Endothelial cell of umbilical vein (primary cell): ENCODE measurements around the gene SIPA1. TPM values are rescaled to one million over a fixed set of nuclear protein-coding genes. Genes with fewer than 3 reads are reported as not detected.

ENCODE experiments used
- BruUV-seq: library from RNA; stranded (reverse); fragments of 400-500 nt; replicated peaks from 2 replicates; lab custom pipeline; 2021; lab: Mats Ljungman, UMichigan
- CTCF ChIA-PET: fragments of 300-600, 350-600 bp; sonication (Branson Sonifier 250); formaldehyde crosslinking; loops from one replicate; lab custom pipeline; 2021; ENCODE audit warnings: antibody characterized with exemption, inconsistent platforms; lab: Charles Lee
- POLR2A ChIA-PET: fragments of 300-600, 350-600 bp; sonication (Branson Sonifier 250); formaldehyde crosslinking; loops from one replicate; lab custom pipeline; 2021; ENCODE audit warnings: antibody characterized with exemption, inconsistent platforms; lab: Charles Lee
- DNase-seq: peaks from one replicate; pipeline ENCODE4 v3.0.0-alpha.2; 2011; ENCODE audit warnings: low read depth, low spot score
- FAIRE-seq: peaks from 2 replicates; lab custom pipeline; 2011; peaks lifted over from hg19 to GRCh38; lab: Jason Lieb, UNC
- H2AFZ ChIP-seq: 2 replicates; pipeline ENCODE4 v1.6.0; 2012; ENCODE audit warnings: low read depth, low read length, control low read depth, inconsistent platforms
- H3K27ac ChIP-seq: 2 replicates; pipeline ENCODE4 v1.5.1; 2011; ENCODE audit warnings: low read depth, mild to moderate bottlenecking, control low read depth, low read length, moderate library complexity; ENCODE audit not compliant: insufficient read depth
- H3K27me3 ChIP-seq, 2 experiments: 2 replicates each; pipeline versions ENCODE4 v1.6.0 to v1.6.1; 2011; ENCODE audit warnings: low read length in 2 of 2, mixed read lengths in 1 of 2; ENCODE audit not compliant: control insufficient read depth in 2 of 2, insufficient read depth in 2 of 2
- H3K36me3 ChIP-seq, 2 experiments: 2 replicates in 1 of 2; 3 replicates in 1 of 2; pipeline ENCODE4 v1.5.1; 2011; ENCODE audit warnings: low read length in 2 of 2, mild to moderate bottlenecking in 1 of 2, moderate library complexity in 1 of 2; ENCODE audit not compliant: control insufficient read depth in 2 of 2, insufficient read depth in 2 of 2; ENCODE audit errors: extremely low read depth in 1 of 2
- H3K4me1 ChIP-seq: 3 replicates; pipeline ENCODE4 v1.5.1; 2011; ENCODE audit warnings: mild to moderate bottlenecking, low read length; ENCODE audit not compliant: control insufficient read depth, insufficient read depth; ENCODE audit errors: extremely low read depth
- H3K4me2 ChIP-seq: 2 replicates; pipeline ENCODE4 v1.6.1; 2011; ENCODE audit warnings: low read length, control low read depth, mixed read lengths; ENCODE audit not compliant: insufficient read depth
- H3K4me3 ChIP-seq, 3 experiments: fragments of 200-600 bp in 1 of 3; sonication (generic), shearing (Covaris generic) in 1 of 3; replicated peaks in 1 of 3; 2 replicates each; pipeline ENCODE4 v1.5.1; 2011 to 2016; ENCODE audit warnings: control low read depth in 3 of 3, low read length in 3 of 3, mild to moderate bottlenecking in 2 of 3, inconsistent platforms in 1 of 3, low read depth in 1 of 3, moderate library complexity in 1 of 3; ENCODE audit not compliant: insufficient read depth in 1 of 3
- H3K79me2 ChIP-seq: 2 replicates; pipeline ENCODE4 v1.6.0; 2012; ENCODE audit warnings: low read length, inconsistent platforms; ENCODE audit not compliant: control insufficient read depth, insufficient read depth
- H3K9ac ChIP-seq: replicated peaks from 2 replicates; pipeline ENCODE3; 2011; ENCODE audit warnings: low read length, control low read depth; ENCODE audit not compliant: insufficient read depth; ENCODE audit errors: extremely low read depth
- H3K9me1 ChIP-seq: replicated peaks from 3 replicates; pipeline ENCODE4 v1.6.0; 2011; ENCODE audit warnings: mild to moderate bottlenecking, low read length; ENCODE audit not compliant: control insufficient read depth, insufficient read depth; ENCODE audit errors: extremely low read depth
- H3K9me3 ChIP-seq: replicated peaks from 2 replicates; pipeline ENCODE4 v1.5.1; 2012; ENCODE audit warnings: low read length, inconsistent platforms; ENCODE audit not compliant: control insufficient read depth, insufficient read depth
- H4K20me1 ChIP-seq: replicated peaks from 2 replicates; pipeline ENCODE3; 2011; ENCODE audit warnings: mild to moderate bottlenecking, low read length; ENCODE audit not compliant: control insufficient read depth, insufficient read depth; ENCODE audit errors: extremely low read depth
- CTCF ChIP-seq, 2 donors: IDR thresholded peaks; 1 replicate in 1 of 2; 2 replicates in 1 of 2; pipeline ENCODE4 v1.5.1; 2011; ENCODE audit warnings: low read length in 2 of 2, mild to moderate bottlenecking in 2 of 2, moderate library complexity in 2 of 2, control low read depth in 1 of 2, inconsistent platforms in 1 of 2, low read depth in 1 of 2; ENCODE audit not compliant: insufficient read depth in 1 of 2; ENCODE audit errors: extremely low read depth in 1 of 2
- EZH2 ChIP-seq: IDR thresholded peaks from 2 replicates; pipeline ENCODE4 v1.6.1; 2012; ENCODE audit warnings: borderline replicate concordance, low read depth, mild to moderate bottlenecking, moderate library complexity, low read length, inconsistent platforms; ENCODE audit not compliant: severe bottlenecking
- FOS ChIP-seq: IDR thresholded peaks from 2 replicates; pipeline ENCODE4 v1.6.1; 2011; ENCODE audit warnings: mild to moderate bottlenecking, low read length, moderate library complexity, borderline replicate concordance; ENCODE audit not compliant: insufficient read depth
- GATA2 ChIP-seq: IDR thresholded peaks from 2 replicates; pipeline ENCODE4 v1.7.0; 2011; ENCODE audit warnings: low read depth, mild to moderate bottlenecking, moderate library complexity, mixed read lengths, low read length; ENCODE audit not compliant: insufficient read length, insufficient read depth
- JUN ChIP-seq: IDR thresholded peaks from 2 replicates; pipeline ENCODE4 v1.6.1; 2011; ENCODE audit warnings: borderline replicate concordance, low read depth; ENCODE audit not compliant: insufficient read length, insufficient read depth
- MYC ChIP-seq: IDR thresholded peaks from one replicate; pipeline ENCODE4 v1.6.1; 2011; ENCODE audit warnings: mild to moderate bottlenecking, low read depth, low read length
- POLR2A ChIP-seq: IDR thresholded peaks from 2 replicates; pipeline ENCODE4 v1.6.1; 2012; ENCODE audit warnings: low read depth, mild to moderate bottlenecking, control low read depth, low read length
- POLR2AphosphoS5 ChIP-seq: IDR thresholded peaks from 2 replicates; pipeline ENCODE4 v1.6.1; 2012; ENCODE audit warnings: low read depth, mild to moderate bottlenecking, control low read depth, low read length, moderate library complexity; ENCODE audit not compliant: insufficient read depth
- dilution Hi-C: fragments of 300-500 bp; cut with MboI; formaldehyde crosslinking; loops from one replicate; pipeline ENCODE4 v1.15.0; 2019; ENCODE audit warnings: low sequenced_read_pairs; ENCODE audit not compliant: extremely low pct_ligation_motif_present
- intact Hi-C: fragments of 100-400 bp; cut with micrococcal nuclease; formaldehyde crosslinking; loops from one replicate; pipeline ENCODE4 v1.10.0; 2022
- polyA plus RNA-seq, 4 experiments: library from polyadenylated mRNA; depleted of rRNA in 3 of 4; stranded (reverse) in 3 of 4; unstranded in 1 of 4; fragments of >200 nt; gene quantifications; 2 replicates each; pipeline versions ENCODE4 v1.2.1 to v1.2.3, GENCODE V29; 2011 to 2012; ENCODE audit warnings: missing spikeins in 1 of 4
- total RNA-seq: library from RNA; stranded (reverse); gene quantifications from 2 replicates; pipeline ENCODE4 v1.2.3, GENCODE V29; 2021
- TF ChIP-seq, protein P1 (sequence below): IDR thresholded peaks from 2 replicates; pipeline ENCODE4 v1.6.1; 2011; ENCODE audit not compliant: insufficient read depth, insufficient read length

SIPA1 gene
- total and polyA plus RNA-seq, 2 donors (not counting 3 experiments of a cell fraction or from before 2014, with no cell fraction given) = 67.5 to 119 TPM

DNA sequence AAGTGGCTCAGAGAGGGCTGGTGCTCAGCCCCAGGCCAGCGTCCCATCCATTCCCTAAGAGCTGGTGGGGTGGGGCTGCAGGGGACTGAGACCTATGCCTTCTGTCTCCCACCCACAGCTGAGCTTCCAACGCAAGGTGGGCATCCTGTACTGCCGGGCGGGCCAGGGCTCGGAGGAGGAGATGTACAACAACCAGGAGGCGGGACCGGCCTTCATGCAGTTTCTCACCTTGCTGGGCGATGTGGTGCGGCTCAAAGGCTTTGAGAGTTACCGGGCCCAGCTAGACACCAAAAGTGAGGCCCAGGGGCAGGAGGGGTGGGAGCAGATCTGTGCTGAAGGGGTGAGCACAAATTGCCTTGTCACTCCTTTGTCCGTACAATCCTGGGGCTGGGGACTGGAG lies 6.9 kb downstream of the SIPA1 start:
- DNase-seq (no peak), FAIRE-seq (no peak)
- no peaks in the 10 kb centered on the region for H4K20me1 ChIP-seq
- H3K27me3 ChIP-seq = no peaks in the 10 kb centered on the region
- dilution Hi-C loops = no loop called here
- H3K9ac ChIP-seq = no peak overlapping the region
- BruUV-seq = no TSS peak
- TF ChIP-seq CTCF (IDR thresholded peaks at IDR 0.05; ENCODE audit: extremely low read depth in 1 of 2, insufficient read depth in 1 of 2, low read depth in 1 of 2, low read length in 2 of 2) (no peak), GATA2 (no peak), JUN (no peak), FOS (no peak), MYC (no peak), POLR2A (no peak), EZH2 (no peak), POLR2AphosphoS5 (no peak)
- TF ChIP-seq, protein P1, sequence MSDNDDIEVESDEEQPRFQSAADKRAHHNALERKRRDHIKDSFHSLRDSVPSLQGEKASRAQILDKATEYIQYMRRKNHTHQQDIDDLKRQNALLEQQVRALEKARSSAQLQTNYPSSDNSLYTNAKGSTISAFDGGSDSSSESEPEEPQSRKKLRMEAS = no peak
- H3K4me1 ChIP-seq = peaks cover 32% of the 10 kb centered on the region
- ChIA-PET CTCF (interaction anchor here (0.6 kb wide), 1 partner anchor 66 kb away, joined by 3 read pairs; no protein-coding TSS in a partner anchor), POLR2A (no interaction called here)
- H3K9me3 ChIP-seq = no peaks in the 10 kb centered on the region
- H3K79me2 ChIP-seq = peaks cover 8% of the 10 kb centered on the region
- no peaks in the 10 kb centered on the region for H3K9me1 ChIP-seq
- H3K27ac ChIP-seq = no peak overlapping the region
- peaks cover 3 to 30% of the 10 kb centered on the region in 2 experiments for H3K36me3 ChIP-seq
- no peak overlapping the region for H2AFZ ChIP-seq
- no peak overlapping the region for H3K4me2 ChIP-seq
- no peak overlapping the region for H3K4me3 ChIP-seq
- intact Hi-C loops = no loop called here
